Peyer's patch (tissue), 4 donors: ENCODE measurements around the gene F2RL2. TPM values are rescaled to one million over a fixed set of nuclear protein-coding genes. Genes with fewer than 3 reads are reported as not detected.

Experiments
- DNase-seq, 3 donors: peaks; one replicate each; pipeline ENCODE4 v3.0.0-alpha.2; 2017 to 2019
- H3K27ac ChIP-seq, 4 donors: fragments of 200-600 bp; sonication (generic); one replicate each; pipeline ENCODE4 v1.5.1; 2016 to 2019
- H3K27me3 ChIP-seq, 2 donors: fragments of 200-600 bp; sonication (generic); one replicate each; pipeline ENCODE4 v1.5.1; 2019
- H3K36me3 ChIP-seq, 3 donors: fragments of 200-600 bp; sonication (generic); one replicate each; pipeline ENCODE4 v1.5.1; 2016 to 2019
- H3K4me1 ChIP-seq, 4 donors: fragments of 200-600 bp; sonication (generic); one replicate each; pipeline ENCODE4 v1.5.1; 2016 to 2019
- H3K4me3 ChIP-seq, 4 donors: fragments of 200-600 bp; sonication (generic); 1 replicate in 3 of 4; 2 replicates in 1 of 4; pipeline ENCODE4 v1.5.1; 2016 to 2019; ENCODE audit warnings: mild to moderate bottlenecking in 1 of 4
- H3K9me3 ChIP-seq, 4 donors: fragments of 200-600 bp; sonication (generic); one replicate each; pipeline ENCODE4 v1.5.1; 2016 to 2019; ENCODE audit warnings: mild to moderate bottlenecking in 1 of 4
- POLR2A ChIP-seq, 2 donors: fragments of 450-650 bp; IDR thresholded peaks; one replicate each; pipeline ENCODE4 v1.5.1; 2017; ENCODE audit warnings: antibody characterized with exemption in 2 of 2, mild to moderate bottlenecking in 2 of 2, moderate library complexity in 2 of 2
- total RNA-seq, 4 donors: library from RNA; depleted of rRNA; stranded (reverse); fragments of >200 nt; gene quantifications; one replicate each; pipeline ENCODE4 v1.1.0, GENCODE V29; 2016
- TF ChIP-seq, protein P1 (sequence below), 6 experiments: fragments of 450-650 bp in 4 of 6; fragments of 200-600 bp in 2 of 6; sonication (generic) in 1 of 6; IDR thresholded peaks; one replicate each; pipeline ENCODE4 v1.5.1; 2017 to 2019; ENCODE audit warnings: antibody characterized with exemption in 6 of 6, mild to moderate bottlenecking in 3 of 6, moderate library complexity in 1 of 6

Gene F2RL2
- total RNA-seq, 4 donors from 2014 or later = 0.70 to 3.3 (median 1.1) TPM

DNA sequence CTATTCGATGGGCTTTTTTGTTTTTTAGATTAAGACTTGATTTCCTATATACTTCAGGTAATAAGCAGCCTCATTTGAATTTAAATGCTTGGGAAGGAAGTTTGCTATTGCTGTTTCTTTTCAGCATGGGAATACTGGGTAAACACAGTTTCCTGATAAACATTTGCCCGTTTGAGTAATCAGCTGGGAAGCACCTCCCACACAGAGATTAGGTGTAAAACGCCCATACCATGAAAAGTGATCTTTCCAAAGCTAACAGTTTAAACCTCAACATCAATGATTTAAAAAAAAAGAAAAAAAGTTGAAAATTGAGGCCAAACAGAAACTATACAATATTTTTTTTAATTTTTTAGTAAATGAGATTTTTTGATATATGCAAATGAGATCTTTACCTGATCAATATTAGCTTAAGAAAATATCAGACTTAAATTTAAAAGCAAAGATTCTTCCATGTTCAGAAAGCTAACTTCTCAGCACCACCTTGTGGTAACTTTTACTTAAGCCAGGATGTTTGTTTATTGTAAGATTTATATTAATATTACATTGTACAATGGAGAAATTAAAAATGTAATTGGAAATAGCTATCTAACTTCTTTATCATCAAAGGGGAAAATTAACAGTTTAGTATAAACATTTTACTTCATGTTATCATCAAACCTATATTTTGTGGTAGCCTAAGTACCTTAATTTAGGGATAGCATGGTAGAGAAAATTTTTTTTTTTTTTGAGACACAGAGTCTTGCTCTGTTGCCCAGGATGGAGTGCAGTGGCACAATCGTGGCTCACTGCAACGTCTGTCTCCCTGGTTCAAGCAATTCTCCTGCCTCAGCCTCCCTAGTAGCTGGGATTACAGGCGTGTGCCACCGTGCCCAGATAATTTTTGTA, 39.8 kb downstream of the F2RL2 start:
- H3K27me3 ChIP-seq = no peaks in the 10 kb centered on the region
- H3K27ac ChIP-seq = no peak overlapping the region
- DNase-seq = no peak
- no peaks in the 10 kb centered on the region for H3K9me3 ChIP-seq
- H3K36me3 ChIP-seq = no peaks in the 10 kb centered on the region
- TF ChIP-seq POLR2A (IDR thresholded peaks at IDR 0.05) = no peak
- TF ChIP-seq, protein P1, sequence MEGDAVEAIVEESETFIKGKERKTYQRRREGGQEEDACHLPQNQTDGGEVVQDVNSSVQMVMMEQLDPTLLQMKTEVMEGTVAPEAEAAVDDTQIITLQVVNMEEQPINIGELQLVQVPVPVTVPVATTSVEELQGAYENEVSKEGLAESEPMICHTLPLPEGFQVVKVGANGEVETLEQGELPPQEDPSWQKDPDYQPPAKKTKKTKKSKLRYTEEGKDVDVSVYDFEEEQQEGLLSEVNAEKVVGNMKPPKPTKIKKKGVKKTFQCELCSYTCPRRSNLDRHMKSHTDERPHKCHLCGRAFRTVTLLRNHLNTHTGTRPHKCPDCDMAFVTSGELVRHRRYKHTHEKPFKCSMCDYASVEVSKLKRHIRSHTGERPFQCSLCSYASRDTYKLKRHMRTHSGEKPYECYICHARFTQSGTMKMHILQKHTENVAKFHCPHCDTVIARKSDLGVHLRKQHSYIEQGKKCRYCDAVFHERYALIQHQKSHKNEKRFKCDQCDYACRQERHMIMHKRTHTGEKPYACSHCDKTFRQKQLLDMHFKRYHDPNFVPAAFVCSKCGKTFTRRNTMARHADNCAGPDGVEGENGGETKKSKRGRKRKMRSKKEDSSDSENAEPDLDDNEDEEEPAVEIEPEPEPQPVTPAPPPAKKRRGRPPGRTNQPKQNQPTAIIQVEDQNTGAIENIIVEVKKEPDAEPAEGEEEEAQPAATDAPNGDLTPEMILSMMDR (IDR thresholded peaks at IDR 0.05) = peak in 5 of 6 experiments; percentile 28 to 53 (median 42)
- H3K4me1 ChIP-seq = peaks cover 0 to 27% (median 3%) of the 10 kb centered on the region in 4 donors
- H3K4me3 ChIP-seq = no peak overlapping the region

DNA sequence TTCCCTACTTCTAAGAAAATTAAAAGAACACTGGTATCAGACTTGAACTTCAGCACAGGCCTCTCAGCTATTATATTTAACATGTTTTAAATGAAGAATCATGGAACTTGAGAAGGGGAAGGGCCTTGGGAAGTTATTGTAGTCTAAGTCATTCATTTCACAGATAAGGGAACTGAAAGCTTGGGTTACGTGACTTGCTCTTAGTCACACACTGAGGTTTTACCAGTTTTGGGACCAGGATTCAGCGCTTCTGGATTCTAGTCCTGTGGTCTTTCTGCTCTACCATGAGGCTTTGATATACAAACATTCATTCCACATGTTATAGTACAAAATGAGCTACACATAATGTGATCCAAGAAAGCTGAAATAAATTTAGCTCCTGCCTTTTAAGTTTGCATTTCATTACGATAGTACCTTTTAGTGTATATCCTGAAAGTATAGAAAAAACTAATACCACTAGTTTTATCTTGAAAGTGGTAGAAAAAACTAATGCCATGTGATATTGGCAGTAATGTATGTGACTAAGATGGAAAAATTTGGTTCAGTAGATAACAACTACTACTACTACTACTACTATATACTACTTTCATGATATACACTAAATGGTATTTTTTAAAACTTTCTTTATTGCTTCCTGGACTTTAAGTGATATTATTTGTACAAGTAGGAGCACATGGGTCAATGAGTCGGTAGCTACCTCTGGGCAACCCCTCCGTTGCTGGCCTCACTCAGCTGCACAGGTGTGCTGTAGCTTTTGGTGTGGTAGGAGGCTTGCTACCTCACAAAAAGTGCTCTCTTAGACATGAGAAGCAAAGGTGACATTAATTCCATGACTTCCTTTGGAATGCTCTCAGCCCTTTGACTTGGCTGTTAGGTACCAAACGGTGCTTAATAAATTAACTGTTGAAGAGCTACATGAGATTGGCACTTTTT, 40.7 kb downstream of the F2RL2 start:
- Histone ChIP-seq H3K27ac (no peak overlapping the region), H3K4me3 (no peak overlapping the region), H3K36me3 (no peaks in the 10 kb centered on the region), H3K4me1 (peaks cover 0 to 27% (median 3%) of the 10 kb centered on the region in 4 donors), H3K27me3 (no peaks in the 10 kb centered on the region), H3K9me3 (no peaks in the 10 kb centered on the region)
- TF ChIP-seq, protein P1 (IDR thresholded peaks at IDR 0.05) = no peak
- TF ChIP-seq POLR2A (IDR thresholded peaks at IDR 0.05) = no peak
- no peak for DNase-seq

GRCh38 chr5:76580981-76581380, 42.2 kb downstream of the F2RL2 start:
- Histone ChIP-seq H3K27ac (peak overlapping the region in 1 of 4 donors; percentile 53), H3K27me3 (no peaks in the 10 kb centered on the region), H3K9me3 (no peaks in the 10 kb centered on the region), H3K36me3 (no peaks in the 10 kb centered on the region), H3K4me1 (peaks cover 0 to 27% (median 3%) of the 10 kb centered on the region in 4 donors), H3K4me3 (no peak overlapping the region)
- DNase-seq = no peak
- TF ChIP-seq, protein P1 (IDR thresholded peaks at IDR 0.05) = no peak
- TF ChIP-seq POLR2A (IDR thresholded peaks at IDR 0.05) = no peak

GRCh38 chr5:76579166-76579937, 43.9 kb downstream of the F2RL2 start:
- Histone ChIP-seq H3K4me1 (peaks cover 0 to 23% (median 3%) of the 10 kb centered on the region in 4 donors), H3K36me3 (no peaks in the 10 kb centered on the region), H3K27me3 (no peaks in the 10 kb centered on the region), H3K27ac (no peak overlapping the region), H3K4me3 (no peak overlapping the region), H3K9me3 (no peaks in the 10 kb centered on the region)
- no peak for DNase-seq
- TF ChIP-seq POLR2A (IDR thresholded peaks at IDR 0.05) = no peak
- TF ChIP-seq, protein P1 (IDR thresholded peaks at IDR 0.05) = no peak

DNA sequence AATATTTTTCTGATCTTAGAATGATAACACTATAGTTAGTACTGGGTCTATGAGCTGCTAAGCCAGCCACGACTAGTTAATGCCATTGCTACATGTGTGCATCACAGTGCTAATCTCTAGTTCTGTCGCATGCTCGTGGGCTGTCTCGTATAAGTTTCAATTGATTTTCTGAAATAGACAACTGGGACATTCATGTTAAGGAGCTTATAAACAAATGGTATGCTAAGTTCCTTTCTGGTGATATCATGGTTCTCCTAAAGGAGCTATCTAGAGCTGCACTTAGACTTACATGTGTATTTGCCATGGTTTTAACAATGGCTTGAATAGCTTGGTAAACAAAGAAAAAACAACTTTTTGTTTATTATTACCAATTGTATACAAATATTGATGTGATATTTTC, 46.2 kb downstream of the F2RL2 start:
- H3K9me3 ChIP-seq = no peaks in the 10 kb centered on the region
- H3K36me3 ChIP-seq = peaks cover 0 to 2% (median 0%) of the 10 kb centered on the region in 3 donors
- TF ChIP-seq POLR2A (IDR thresholded peaks at IDR 0.05) = no peak
- TF ChIP-seq, protein P1 (IDR thresholded peaks at IDR 0.05) = no peak
- DNase-seq = no peak
- H3K4me1 ChIP-seq = peaks cover 0 to 12% (median 3%) of the 10 kb centered on the region in 4 donors
- no peak overlapping the region for H3K27ac ChIP-seq
- H3K27me3 ChIP-seq = no peaks in the 10 kb centered on the region
- no peak overlapping the region for H3K4me3 ChIP-seq
